G401.6 (cell line): ENCODE measurements around the gene SPNS1.
"Not testable (repeated sequence)": the region's sequence is repeated elsewhere in the genome, so short reads cannot be mapped to it uniquely, and the experiment has no call there.

Experiments used
- FAIRE-seq: peaks from 2 replicates; lab custom pipeline; 2012; peaks lifted over from hg19 to GRCh38; lab: Jason Lieb, UNC

SPNS1 gene

DNA sequence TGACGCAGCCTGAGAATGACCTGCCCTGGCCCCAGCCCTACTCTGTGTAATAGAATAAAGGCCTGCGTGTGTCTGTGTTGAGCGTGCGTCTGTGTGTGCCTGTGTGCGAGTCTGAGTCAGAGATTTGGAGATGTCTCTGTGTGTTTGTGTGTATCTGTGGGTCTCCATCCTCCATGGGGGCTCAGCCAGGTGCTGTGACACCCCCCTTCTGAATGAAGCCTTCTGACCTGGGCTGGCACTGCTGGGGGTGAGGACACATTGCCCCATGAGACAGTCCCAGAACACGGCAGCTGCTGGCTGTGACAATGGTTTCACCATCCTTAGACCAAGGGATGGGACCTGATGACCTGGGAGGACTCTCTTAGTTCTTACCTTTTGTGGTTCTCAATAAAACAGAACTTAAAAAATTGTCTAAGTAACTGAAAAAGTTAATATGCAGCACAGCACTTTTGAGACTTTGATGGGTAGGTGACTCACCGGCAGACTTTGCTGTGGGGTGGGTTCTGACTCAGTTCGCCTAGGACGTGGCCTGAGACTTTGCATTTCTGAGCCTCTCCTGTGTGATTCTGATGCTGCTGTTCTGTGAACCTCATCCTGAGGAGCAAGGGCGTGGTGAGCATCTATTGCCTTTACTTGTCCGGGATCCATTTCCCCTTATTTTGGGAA, 15.9 kb downstream of the SPNS1 start:
- FAIRE-seq: no peak

DNA sequence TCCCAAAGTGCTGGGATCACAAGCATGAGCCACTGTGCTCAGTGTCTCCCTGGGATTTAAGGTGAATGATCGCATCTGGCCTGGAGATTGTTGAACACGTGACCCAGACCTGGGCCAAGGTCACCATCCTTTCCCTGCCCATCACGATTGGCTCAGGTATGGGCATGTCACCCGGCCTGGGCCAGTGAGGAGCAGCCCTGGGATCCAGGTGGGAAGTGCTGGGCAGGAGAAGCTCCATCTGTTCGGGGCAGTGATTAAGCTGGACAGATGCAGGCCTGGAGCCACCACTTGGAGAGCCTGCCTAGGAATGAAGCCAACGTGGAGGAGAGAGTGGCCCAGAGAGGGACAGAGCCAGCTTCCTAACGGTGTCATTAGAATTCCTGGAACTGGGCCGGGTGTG, 17.1 kb downstream of the SPNS1 start:
- FAIRE-seq: no peak

DNA sequence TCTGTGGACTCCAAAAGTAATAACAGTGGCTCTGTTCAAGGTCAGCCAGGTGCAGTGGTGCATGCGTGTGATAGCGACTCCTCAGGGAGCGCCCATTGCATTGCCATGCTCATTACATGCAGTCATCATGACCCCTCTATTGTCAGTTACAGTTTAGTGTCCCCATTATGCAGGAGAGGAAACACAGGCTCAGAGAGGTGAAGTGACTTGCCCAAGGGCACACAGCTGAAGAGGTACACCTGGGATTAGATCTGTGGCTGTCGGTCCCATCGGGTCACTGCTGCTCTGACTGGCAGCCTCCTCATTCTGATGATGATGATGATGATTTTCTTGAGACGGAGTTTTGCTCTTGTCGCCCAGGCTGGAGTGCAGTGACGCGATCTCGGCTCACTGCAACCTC, 17.9 kb downstream of the SPNS1 start:
- FAIRE-seq: no peak

DNA sequence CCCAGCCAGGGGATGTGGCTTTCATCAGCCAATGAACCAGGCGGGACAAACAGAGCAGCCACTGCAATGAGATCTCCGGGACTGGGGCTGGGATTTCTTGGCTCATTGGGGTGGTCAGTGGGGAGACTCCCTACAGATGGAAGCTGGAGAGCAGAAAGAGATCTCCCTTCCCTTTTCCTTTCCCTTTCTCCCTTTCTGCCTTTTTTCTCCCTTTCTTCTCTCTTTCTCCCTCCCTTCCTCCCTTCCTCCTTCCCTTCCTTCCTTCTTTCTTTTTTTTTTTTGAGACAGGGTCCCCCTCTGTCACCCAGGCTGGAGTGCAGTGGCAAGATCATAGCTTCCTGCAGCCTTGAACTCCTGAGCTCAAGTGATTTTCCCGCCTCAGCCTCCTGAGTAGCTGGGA, 24.3 kb downstream of the SPNS1 start:
- no peak for FAIRE-seq

DNA sequence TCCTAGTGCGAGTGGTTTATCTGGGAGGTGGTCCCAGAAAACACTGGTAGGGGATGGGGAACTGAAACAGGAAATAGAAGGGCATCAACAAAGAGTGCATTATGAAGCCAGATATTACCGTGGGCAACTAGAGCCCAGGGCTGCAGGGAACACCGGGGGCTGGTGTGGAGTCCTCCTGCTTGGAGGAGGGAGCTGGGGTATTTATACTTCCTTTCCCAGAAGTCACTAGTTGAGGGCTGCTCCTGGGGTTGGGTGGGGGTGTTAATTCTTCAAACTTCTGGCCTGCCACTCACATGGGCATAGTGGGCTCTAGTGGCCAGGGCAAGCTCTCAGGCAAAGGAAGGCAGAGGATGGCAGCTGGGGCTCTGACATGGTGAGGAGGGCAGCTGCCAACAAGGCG, 25.0 kb downstream of the SPNS1 start:
- FAIRE-seq: no peak

DNA sequence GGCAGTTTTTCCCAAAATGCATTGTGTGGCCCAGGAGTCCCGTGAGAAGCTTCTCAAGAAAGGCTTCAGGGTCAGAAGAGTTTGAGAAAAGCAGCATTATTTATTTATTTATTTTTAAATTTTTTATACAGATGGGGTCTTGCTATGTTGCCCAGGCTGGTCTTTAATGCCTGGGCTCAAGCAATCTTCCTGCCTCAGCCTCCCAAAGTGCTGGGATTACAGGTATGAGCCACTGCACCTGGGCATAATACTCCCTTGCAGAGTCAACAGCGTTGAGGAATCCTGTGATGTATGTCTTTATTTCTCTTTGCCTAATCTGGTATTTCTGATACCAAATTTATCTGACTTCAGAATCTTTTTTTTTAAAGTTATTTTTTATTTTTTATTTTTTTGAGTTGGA, 25.4 kb downstream of the SPNS1 start:
- no peak for FAIRE-seq

DNA sequence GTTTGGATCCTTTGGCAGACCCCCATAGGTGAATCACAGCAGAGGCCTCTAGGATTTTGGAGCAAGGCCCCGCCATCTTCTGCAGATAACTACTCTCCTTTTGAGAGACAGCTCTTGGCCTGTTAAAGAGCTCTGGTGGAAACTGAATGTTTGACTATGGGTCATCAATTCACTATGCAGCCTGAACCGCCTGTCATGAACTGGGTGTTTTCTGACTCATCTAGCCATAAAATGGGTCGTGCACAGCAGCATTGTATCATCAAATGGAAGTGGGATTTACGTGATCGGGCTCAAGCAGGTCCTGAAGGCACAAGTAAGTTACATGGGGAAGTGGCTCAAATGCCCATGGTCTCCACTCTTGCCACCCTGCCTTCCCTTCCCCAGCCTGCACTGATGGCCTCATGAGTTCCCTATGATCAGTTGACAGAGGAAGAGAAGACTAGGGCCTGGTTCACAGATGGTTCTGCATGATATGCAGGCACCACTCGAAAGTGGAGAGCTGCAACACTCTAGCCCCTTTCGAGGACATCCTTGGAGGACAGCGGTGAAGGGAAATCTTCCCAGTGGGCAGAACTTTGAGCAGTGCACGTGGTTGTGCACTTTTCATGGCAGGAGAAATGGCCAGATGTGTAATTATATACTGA, 30.0 kb downstream of the SPNS1 start:
- not testable (repeated sequence) for FAIRE-seq

DNA sequence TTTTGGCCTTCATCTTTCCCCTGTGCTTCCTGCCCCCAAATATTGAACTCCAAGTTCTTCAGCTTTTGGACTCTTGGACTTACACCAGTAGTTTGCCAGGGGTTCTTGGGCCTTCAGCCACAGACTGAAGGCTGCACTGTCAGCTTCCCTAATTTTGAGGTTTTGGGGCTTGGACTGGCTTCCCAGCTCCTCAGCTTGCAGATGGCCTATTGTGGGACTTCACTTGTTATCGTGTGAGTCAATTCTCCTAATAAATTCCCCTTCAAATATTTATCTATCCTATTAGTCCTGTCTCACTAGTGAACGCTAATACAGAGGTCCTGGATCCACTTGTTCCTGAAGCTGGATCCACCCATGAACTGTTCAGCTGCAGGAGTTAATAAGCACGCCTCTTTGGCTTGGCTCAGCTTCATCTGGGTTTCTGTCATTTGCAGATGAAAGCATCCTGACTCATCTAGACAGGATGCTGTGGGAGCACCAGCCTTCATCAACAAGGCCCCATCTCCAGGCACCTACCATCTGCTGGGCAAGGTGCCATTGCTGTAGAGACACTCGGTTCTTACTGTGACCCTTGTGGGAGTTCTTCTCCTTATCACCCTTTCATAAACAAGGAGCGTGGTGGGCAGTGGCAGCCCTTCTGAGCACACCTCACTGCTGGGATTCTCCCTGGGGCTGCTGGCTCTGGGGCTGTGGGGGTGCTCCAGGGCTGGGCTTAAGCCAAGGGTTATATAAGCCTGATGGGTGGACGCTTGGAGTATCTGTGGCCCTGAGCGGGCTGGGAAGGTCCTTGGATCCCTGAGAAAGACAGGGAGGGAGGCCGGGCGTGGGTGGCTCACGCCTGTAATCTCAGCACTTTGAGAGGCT, 33.4 kb downstream of the SPNS1 start:
- no peak for FAIRE-seq

DNA sequence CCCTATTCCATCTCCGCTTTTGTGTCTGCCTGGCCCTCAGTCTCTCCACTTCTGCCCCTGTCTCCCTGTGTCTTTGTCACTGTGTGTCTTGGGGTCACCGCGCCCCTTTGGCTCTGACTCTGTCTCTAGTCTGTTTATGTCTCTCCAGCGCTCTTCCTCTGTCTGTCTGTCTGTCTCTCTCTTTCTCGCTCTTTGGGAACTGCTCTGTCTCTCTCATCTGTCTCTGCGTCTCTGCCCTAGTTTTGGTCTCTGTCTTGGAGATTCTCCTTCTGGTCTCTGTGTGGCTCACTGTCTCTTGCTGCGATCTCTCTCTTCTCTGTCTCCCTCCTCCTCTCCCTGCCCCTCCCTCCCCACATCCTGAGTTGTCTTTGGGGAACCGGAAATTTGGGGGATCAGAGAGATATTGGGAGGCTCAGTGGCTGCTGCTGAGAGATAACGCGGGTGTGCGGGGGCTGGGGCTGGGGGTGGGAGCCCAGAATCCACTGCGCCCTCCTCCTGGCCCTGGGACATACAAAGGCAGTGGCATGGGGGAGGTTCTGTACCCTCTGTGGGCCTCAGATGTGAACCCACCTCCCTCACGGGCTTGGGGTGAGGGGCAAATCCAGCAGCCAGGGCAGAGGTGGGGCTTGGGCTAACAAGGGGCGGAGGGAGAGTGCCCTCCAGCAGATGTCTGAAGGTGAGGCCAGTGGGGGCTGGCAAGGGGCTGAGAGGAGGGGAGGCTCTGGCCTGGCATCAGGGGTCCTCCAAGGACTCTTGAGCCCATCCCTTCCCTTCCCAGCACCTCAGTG, 34.7 kb downstream of the SPNS1 start:
- no peak for FAIRE-seq

DNA sequence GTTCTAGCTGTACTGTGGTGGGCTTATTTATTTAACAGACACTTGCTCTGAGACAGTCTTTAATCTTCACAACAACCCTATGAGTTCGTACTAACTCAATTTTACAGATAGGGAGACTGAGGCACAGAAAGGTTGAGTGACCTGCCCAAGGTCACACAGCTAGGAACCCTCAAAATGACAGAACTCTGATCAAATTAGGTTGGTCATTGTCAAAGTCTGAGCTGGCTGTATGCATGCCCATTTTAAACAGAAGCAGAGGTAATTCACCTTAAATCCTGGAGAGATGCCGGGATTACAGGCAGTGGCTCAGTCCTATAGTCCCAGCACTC, 35.2 kb downstream of the SPNS1 start:
- no peak for FAIRE-seq

DNA sequence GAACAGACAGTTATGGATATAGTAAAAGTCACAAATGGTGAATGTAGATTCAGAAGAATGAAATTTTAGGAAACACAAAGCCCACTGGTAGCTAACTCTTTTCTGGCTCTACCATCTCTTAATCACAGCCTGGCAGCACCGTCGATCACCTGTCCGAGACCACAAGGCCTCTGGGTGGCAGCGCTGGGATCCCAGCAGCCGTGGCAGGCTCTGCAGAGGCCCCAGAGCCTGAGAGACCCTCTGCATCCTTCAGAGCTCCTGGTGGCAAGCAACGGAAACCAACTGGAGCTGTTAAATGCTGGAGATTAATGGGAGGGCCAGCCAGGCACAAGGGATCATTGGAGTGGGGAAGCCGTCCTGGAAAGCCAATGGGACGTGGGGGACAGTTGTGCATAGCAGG, 36.5 kb downstream of the SPNS1 start:
- FAIRE-seq: no peak

DNA sequence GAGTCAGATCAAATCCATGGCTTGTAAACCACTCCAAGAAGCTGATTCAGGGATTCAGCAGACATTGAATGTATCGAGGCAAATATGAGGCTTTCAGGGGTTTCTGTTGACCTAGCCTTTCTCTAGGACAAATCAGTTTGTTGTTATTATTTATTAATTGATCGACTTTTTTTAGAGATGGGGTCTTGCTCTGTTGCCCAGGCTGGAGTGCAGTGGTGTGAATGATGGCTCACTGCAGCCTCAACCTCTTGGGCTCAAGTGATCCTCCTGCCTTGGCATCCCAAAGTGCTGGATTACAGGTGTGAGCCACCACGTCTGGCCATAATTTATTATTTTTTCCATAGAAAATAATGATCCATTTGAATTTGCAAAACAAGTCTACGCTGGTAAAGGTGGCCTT, 37.3 kb downstream of the SPNS1 start:
- no peak for FAIRE-seq

DNA sequence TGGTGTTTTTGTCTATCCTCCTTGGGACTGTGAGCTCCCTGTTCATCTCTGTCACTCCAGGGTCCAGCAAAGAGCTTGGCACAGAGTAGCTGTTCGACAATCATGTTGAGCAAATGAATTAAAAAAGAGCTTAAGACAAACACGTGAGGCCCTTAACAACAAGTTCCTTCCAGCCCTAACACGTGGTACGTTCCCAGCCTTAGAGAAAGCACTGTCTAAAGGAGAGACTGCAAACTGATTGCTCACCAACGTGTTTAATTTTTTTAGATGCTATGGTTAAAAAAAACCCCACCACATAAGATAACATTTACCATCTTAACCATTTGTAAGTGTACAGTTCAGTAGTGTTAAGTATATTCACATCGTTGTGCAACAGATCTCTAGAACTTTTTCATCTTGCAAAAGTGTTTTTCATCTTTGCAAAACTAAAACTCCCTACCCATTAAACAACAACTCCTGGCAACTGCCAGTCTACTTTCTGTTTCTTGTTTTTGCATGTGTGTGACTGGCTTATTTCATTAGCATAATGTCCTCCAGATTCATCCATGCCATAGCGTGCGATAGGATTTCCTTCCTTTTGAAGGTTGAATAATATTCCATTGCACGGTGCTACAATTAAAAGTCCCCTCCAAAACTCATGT, 38.5 kb downstream of the SPNS1 start:
- no peak for FAIRE-seq

DNA sequence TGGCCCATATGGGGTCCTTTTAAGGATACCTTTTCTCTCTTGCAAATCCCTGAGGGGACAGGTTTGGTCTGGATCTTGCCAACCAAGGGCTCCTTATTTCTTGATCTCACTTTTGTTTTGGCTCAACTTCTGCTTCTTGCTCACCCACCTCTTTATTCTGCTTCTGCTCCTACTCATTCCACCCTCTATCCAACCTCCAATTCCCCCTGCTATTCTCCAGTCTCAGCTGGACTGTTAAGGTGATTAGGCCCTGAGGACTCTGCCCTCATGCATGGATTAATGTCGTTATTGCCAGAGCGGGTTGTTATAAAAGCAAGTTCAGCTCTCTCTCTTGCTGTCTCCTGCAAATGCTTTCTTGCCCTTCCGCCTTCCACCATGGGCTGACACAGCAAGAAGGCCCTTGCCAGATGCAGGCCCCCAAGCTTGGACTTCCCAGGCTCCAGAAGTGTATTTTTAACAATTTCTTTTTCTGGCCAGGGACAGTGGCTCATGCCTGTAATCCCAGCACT, 40.0 kb downstream of the SPNS1 start:
- no peak for FAIRE-seq

DNA sequence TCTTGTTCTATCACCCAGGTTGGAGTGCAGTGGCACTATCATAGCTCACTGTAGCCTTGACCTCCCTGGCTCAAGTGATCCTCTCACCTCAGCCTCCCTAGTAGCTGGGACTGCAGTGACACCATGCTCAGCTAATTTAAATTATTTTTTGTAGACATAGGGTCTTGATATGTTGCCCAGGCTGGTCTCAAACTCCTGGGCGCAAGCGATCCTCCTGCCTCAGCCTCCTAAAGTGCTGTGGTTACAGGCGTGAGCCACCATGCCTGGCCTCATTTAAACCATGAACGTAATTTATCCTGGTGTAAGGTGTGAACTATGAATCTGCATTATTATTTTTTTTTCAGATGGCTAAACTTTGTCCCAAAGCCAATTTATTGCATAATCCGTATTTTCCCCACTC, 47.6 kb downstream of the SPNS1 start:
- FAIRE-seq: no peak

DNA sequence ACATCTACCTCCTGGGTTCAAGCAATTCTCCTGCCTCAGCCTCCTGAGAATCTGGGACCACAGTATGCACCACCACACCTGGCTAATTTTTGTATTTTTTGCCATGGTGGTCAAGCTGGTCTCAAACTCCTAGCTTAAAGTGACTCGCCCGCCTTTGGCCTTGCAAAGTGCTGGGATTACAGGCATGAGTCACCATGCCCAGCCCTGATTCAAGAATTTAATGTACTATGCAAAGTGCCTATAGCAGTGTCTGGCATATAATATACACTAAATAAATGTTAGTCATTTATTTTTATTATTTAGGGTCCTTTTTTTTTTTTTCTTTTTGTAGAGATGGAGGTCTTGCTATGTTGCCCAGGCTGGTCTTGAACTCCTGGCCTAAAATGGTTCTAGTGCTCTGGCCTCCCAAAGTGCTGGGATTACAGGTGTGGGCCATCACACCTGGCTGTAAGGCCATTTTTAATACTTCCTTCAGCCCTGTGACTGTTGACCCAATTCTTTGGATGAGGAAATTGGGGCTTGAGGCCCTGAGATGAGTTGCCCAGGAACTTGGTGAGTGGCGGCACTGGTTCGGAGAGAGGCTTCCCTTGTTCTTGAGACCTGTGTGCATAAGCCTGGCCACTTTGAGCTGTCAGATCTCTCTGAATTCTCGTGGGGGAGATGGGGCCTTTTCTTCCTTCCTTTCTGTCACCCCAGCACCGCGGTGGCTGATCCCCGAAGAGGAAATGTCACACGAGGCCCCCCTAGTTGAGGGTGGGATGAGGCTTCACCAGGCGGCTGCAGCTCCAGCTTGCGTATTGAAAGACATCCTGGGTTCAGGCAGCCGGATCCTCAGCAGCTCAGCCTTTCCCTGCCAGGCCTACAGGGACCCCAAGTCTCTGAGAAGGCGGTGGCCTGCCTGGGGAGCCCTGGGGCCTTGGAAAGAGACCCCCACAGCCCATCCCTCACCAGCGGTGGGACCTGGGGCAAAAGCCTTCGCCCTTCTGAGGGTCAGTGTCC, 49.0 kb downstream of the SPNS1 start:
- FAIRE-seq: no peak

DNA sequence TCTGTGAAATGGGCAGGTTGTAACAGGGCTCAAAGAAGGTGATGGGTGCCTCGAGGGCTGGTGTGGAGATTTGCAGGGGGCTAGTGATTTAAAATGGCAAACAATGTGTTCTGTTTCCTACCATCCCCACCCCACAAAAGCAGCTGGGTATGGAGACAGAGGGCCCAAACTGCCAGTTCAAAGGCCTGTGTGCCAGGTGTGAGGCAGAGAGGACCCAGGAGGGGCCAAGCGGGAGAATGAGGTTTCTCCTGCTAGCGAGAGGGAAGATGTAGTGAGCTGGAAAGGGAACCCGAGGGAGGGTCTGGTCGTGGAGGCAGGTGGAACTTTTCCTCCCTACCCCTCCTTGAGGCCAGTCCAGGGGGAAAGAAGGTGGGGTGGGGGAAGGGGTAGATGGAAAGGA, 49.7 kb downstream of the SPNS1 start:
- no peak for FAIRE-seq

DNA sequence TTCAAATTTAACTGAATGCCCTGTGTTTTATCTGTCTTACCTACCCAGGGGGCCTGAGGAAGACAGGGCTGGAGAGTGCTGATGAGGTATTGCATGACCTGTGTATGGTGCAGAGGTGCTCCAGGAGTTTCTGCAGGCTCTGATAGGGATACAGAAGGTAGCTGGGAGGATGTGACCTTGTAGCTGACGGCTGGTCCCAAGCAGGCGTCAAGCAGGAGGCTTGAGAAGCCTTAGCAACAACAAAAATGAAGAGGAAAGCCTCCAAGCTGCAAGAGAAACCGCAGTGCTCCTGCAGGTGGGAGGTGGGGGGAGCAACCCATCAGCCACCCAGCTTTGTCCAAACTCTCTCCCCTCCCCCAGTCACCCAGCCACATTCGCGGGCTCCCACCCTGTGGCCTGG, 50.6 kb downstream of the SPNS1 start:
- no peak for FAIRE-seq

DNA sequence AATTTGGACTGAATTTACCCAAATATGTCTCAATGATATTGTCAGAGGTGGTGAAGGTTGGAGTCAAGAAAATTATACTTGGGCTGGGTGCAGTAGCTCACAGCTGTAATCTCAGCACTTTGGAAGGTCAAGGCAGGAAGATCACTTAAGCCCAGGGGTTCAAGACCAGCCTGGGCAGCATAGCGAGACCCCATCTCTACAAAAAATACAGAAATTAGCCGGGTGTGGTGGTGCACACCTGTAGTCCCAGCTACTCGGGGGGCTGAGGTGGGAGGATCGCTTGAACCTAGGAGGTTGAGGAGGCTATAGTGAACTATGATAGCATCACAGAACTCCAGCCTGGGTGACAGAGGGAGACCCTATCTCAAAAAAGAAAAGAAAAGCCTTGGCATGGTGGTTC, 51.2 kb downstream of the SPNS1 start:
- FAIRE-seq: no peak

DNA sequence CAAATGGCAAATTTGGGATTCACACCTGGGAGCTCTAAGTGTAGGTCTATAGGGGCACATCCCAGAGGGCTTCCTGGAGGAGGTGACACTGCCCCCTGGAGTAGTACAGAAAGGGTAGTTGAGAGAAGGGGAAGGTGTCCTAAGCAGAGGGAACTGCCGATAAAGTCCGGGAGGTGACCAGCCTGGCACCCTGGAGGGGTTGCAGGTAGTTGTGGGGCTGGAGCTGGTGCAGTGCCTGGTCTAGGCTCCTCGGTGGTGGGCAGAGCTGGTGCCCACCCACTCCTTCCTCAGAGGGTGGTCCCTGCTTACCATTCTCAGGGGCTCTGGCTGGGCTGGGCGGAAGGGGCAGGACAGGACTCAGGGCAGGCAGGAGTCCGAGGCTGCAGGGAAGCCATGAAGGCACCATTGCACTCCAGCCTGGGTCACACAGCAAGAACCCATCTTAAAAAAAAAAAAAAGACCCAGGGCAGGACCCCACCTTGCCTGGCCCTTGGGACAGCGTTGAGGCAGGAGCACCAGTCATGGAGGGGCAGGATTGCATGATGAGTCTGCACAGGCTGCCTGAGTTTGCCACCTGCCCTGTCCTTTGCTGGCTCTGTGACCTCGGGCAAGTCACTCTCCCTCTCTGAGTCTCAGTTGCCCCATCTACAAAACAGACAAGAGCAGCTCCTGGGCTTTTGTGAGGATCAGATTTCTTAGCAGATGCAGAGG, 54.0 kb downstream of the SPNS1 start:
- no peak for FAIRE-seq
